Uterus (tissue), 4 donors: ENCODE measurements around the gene S100A6. TPM values are rescaled to one million over a fixed set of nuclear protein-coding genes. Genes with fewer than 3 reads are reported as not detected.

Source experiments
- DNase-seq, 2 donors: peaks; one replicate each; pipeline ENCODE4 v3.0.0-alpha.2; 2019 to 2020
- H3K27ac ChIP-seq, 2 donors: fragments of 200-600 bp; sonication (generic); 1 replicate in 1 of 2; 2 replicates in 1 of 2; pipeline ENCODE4 v1.5.1; 2016 to 2018
- H3K27me3 ChIP-seq, 2 donors: fragments of 200-600 bp; sonication (generic); one replicate each; pipeline ENCODE4 v1.5.1; 2018 to 2019; ENCODE audit warnings: control low read depth in 1 of 2
- H3K36me3 ChIP-seq, 2 donors: fragments of 200-600 bp; sonication (generic); one replicate each; pipeline ENCODE4 v1.5.1; 2019; ENCODE audit warnings: control low read depth in 1 of 2
- H3K4me1 ChIP-seq, 2 donors: fragments of 200-600 bp; sonication (generic); one replicate each; pipeline ENCODE4 v1.5.1; 2018 to 2019; ENCODE audit warnings: control low read depth in 1 of 2
- H3K4me3 ChIP-seq, 2 donors: fragments of 200-600 bp; sonication (generic); 1 replicate in 1 of 2; 2 replicates in 1 of 2; pipeline ENCODE4 v1.5.1; 2018 to 2019; ENCODE audit warnings: mild to moderate bottlenecking in 1 of 2
- H3K9me3 ChIP-seq, 2 donors: fragments of 200-600 bp; sonication (generic); one replicate each; pipeline ENCODE4 v1.5.1; 2019; ENCODE audit warnings: control low read depth in 1 of 2
- CTCF ChIP-seq, 4 experiments: fragments of 200-600 bp in 2 of 4; fragments of 450-650 bp in 2 of 4; sonication (generic) in 2 of 4; IDR thresholded peaks; one replicate each; pipeline ENCODE4 v1.5.1; 2016 to 2019; ENCODE audit warnings: antibody characterized with exemption in 4 of 4, mild to moderate bottlenecking in 2 of 4, moderate library complexity in 1 of 4
- POLR2A ChIP-seq, 2 donors: fragments of 450-650 bp; IDR thresholded peaks; one replicate each; pipeline ENCODE4 v1.6.1; 2016; ENCODE audit warnings: antibody characterized with exemption in 2 of 2, mild to moderate bottlenecking in 1 of 2, moderate library complexity in 1 of 2
- intact Hi-C: fragments of 100-400 bp; cut with DNase I; formaldehyde crosslinking; loops from one replicate; pipeline ENCODE4 v1.15.1; 2023; ENCODE audit warnings: low total_unique reads
- total RNA-seq, 4 donors: library from RNA; depleted of rRNA in 3 of 4; stranded (reverse); fragments of >200 nt in 3 of 4; gene quantifications; one replicate each; pipeline versions ENCODE4 v1.1.0 to v1.2.4, GENCODE V29; 2014 to 2023
- donor health status: DM: yes; HTN: yes; CAD: no.

Gene S100A6
- total RNA-seq, 4 donors from 2014 or later: 55.5 to 729 (median 448) TPM

DNA sequence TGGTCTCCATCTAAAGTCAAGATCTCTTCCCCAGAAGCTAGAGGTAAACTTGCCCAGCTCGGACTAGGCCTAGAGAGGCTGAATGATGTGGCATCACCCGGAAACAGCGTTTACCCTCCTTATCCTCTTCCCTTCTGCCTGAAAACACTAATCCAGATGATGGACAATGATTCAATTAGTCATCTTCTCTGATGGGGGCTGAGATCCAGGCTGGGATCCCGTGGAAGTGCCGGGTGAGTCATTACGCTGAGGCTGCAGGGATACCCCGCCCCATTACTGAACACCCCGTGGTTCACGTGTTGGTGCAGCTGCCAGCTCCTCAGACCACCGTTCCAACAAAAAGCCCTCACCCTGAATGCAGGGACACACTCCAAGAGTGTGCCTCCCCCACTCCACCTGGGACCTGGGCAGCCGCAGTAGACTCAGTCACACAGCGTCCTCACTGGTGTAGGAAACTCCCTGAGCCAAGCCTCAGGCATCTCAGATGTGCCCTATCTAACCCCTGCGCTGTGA lies 2.0 kb downstream of the S100A6 start:
- Histone ChIP-seq H3K27ac (peak overlapping the region; percentile 99 to 100), H3K36me3 (no peaks in the 10 kb centered on the region), H3K9me3 (no peaks in the 10 kb centered on the region), H3K4me3 (peak overlapping the region; percentile 82 to 96), H3K4me1 (peaks cover 3 to 4% of the 10 kb centered on the region in 2 donors), H3K27me3 (no peaks in the 10 kb centered on the region)
- TF ChIP-seq CTCF (IDR thresholded peaks at IDR 0.05) (no peak), POLR2A (IDR thresholded peaks at IDR 0.05) (peak in 1 of 2 donors; percentile 16)
- peak; percentile 82 to 91 for DNase-seq
- intact Hi-C loops: loop anchor here (2.0 kb wide), 1 partner anchor 35 kb away; no protein-coding TSS in a partner anchor

- DNase-seq: peak; percentile 91 to 92
- Histone ChIP-seq H3K36me3 (no peaks in the 10 kb centered on the region), H3K9me3 (no peaks in the 10 kb centered on the region), H3K4me3 (peak overlapping the region; percentile 82 to 96), H3K27me3 (no peaks in the 10 kb centered on the region), H3K4me1 (peaks cover 3 to 4% of the 10 kb centered on the region in 2 donors), H3K27ac (peak overlapping the region; percentile 99 to 100)
- intact Hi-C loops: loop anchor here (2.0 kb wide), 1 partner anchor 36 kb away; no protein-coding TSS in a partner anchor
- TF ChIP-seq POLR2A (IDR thresholded peaks at IDR 0.05): no peak
- peak; percentile 93 to 95 (median 94) for TF ChIP-seq CTCF (IDR thresholded peaks at IDR 0.05)
Observed at GRCh38 chr1:153532769-153533599, 2.8 kb downstream of the S100A6 start.

DNA sequence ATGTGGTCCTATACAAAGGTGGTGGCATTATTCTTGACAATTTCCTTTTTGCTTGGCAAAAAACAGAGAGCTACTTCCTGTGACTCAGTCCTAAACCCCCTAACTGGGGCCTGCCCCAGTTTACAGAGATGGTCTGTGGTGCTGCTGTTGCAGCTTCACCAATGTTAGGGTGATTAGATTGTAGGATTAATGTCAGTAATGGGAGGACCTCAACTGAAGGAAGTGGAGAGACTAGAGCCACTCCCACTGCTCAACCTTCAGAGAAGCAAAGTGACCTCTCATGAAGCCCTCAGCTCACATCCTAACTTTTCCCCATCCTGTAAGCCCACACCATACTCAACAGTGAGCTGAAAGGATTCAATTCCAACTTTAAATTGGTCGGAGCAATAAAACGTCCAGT lies 3.6 kb downstream of the S100A6 start:
- DNase-seq: no peak
- no peak for TF ChIP-seq POLR2A (IDR thresholded peaks at IDR 0.05)
- TF ChIP-seq CTCF (IDR thresholded peaks at IDR 0.05): no peak
- Histone ChIP-seq H3K9me3 (no peaks in the 10 kb centered on the region), H3K4me3 (no peak overlapping the region), H3K27ac (peak overlapping the region; percentile 99 to 100), H3K4me1 (peaks cover 4 to 6% of the 10 kb centered on the region in 2 donors), H3K27me3 (no peaks in the 10 kb centered on the region), H3K36me3 (no peaks in the 10 kb centered on the region)
- intact Hi-C loops: loop anchor here (2.0 kb wide), 1 partner anchor 37 kb away; no protein-coding TSS in a partner anchor

GRCh38 chr1:153531638-153532037 lies 4.2 kb downstream of the S100A6 start:
- Histone ChIP-seq H3K27ac (peak overlapping the region; percentile 99 to 100), H3K27me3 (no peaks in the 10 kb centered on the region), H3K36me3 (no peaks in the 10 kb centered on the region), H3K4me1 (peaks cover 4 to 6% of the 10 kb centered on the region in 2 donors), H3K4me3 (no peak overlapping the region), H3K9me3 (no peaks in the 10 kb centered on the region)
- TF ChIP-seq CTCF (IDR thresholded peaks at IDR 0.05) (no peak), POLR2A (IDR thresholded peaks at IDR 0.05) (no peak)
- DNase-seq: no peak
- intact Hi-C loops: loop anchor here (2.0 kb wide), 1 partner anchor 37 kb away; no protein-coding TSS in a partner anchor

- peaks cover 4 to 11% of the 10 kb centered on the region in 2 donors for H3K4me1 ChIP-seq
- TF ChIP-seq POLR2A (IDR thresholded peaks at IDR 0.05) (no peak), CTCF (IDR thresholded peaks at IDR 0.05) (no peak)
- intact Hi-C loops: no loop called here
- no peaks in the 10 kb centered on the region for H3K9me3 ChIP-seq
- H3K27me3 ChIP-seq: no peaks in the 10 kb centered on the region
- peak overlapping the region; percentile 31 to 33 for H3K27ac ChIP-seq
- no peak overlapping the region for H3K4me3 ChIP-seq
- DNase-seq: no peak
- no peaks in the 10 kb centered on the region for H3K36me3 ChIP-seq
Observed at GRCh38 chr1:153527683-153528040, 8.1 kb downstream of the S100A6 start.
